Measurements from ENCODE around the gene RAB28.

RAB28 gene

GRCh38 chr4:13528821-13529127 lies 44.6 kb upstream of the RAB28 start:
- TF ChIP-seq, protein P1, sequence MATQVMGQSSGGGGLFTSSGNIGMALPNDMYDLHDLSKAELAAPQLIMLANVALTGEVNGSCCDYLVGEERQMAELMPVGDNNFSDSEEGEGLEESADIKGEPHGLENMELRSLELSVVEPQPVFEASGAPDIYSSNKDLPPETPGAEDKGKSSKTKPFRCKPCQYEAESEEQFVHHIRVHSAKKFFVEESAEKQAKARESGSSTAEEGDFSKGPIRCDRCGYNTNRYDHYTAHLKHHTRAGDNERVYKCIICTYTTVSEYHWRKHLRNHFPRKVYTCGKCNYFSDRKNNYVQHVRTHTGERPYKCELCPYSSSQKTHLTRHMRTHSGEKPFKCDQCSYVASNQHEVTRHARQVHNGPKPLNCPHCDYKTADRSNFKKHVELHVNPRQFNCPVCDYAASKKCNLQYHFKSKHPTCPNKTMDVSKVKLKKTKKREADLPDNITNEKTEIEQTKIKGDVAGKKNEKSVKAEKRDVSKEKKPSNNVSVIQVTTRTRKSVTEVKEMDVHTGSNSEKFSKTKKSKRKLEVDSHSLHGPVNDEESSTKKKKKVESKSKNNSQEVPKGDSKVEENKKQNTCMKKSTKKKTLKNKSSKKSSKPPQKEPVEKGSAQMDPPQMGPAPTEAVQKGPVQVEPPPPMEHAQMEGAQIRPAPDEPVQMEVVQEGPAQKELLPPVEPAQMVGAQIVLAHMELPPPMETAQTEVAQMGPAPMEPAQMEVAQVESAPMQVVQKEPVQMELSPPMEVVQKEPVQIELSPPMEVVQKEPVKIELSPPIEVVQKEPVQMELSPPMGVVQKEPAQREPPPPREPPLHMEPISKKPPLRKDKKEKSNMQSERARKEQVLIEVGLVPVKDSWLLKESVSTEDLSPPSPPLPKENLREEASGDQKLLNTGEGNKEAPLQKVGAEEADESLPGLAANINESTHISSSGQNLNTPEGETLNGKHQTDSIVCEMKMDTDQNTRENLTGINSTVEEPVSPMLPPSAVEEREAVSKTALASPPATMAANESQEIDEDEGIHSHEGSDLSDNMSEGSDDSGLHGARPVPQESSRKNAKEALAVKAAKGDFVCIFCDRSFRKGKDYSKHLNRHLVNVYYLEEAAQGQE (IDR thresholded peaks at IDR 0.05; ENCODE audit: insufficient read depth in 1 of 2, low read depth in 2 of 2, low read length in 2 of 2) = no peak
- TF ChIP-seq TAF1 (IDR thresholded peaks at IDR 0.05; ENCODE audit: borderline replicate concordance, insufficient read depth, low read length) = no peak
- TF ChIP-seq POLR2AphosphoS5 (IDR thresholded peaks at IDR 0.05; ENCODE audit: low read depth, low read length) = no peak
- no peak for TF ChIP-seq FOXP2 (optimal IDR thresholded peaks at IDR 0.05; ENCODE audit: borderline replicate concordance, extremely low read depth, extremely low read length, insufficient read depth)
- no peak for TF ChIP-seq SIN3A (IDR thresholded peaks at IDR 0.05; ENCODE audit: borderline replicate concordance, insufficient read depth, low read length)

DNA sequence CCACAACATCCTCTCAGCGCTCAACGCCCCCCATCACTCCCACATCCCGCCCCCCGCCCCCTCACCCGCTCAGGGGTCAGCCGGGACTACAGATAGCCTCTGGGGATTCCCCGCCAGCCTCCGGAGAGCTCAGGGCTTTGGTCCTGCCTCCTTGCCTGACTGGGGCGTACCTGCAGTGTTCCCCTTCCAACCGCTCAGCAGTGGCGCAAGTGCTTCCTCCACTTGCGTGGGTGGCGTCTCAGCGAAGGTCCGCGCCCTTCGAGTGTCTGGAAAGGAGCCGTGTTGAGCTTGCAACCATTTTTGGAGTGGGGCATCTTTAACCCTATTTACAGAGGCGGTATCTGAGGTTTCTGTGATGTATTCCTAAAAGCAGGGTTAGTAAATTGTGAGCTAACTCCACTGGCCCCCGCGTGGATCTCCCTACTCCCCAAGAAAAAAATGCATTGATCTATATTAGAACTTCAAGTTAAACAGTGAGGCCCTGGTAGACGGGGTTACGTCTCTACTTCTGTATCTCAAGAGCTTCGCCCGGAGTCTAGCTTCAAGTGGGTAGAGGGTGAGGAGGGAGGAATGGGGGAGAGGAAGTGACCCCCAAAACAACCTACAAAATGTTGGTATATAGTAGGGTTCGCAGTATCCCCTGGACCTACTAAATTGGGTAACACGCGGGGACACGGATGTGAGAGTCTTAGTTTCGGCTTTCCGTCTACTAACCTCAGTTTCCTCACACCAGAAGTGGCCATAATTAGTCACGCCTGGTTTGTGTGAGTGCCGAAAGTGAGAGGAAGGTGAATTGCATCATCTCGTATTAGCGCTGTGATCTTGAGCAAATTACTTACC lies 44.1 kb upstream of the RAB28 start:
- no peak for TF ChIP-seq TAF1 (IDR thresholded peaks at IDR 0.05; ENCODE audit: borderline replicate concordance, insufficient read depth, low read length)
- TF ChIP-seq FOXP2 (optimal IDR thresholded peaks at IDR 0.05; ENCODE audit: borderline replicate concordance, extremely low read depth, extremely low read length, insufficient read depth) = no peak
- TF ChIP-seq, protein P1 (IDR thresholded peaks at IDR 0.05; ENCODE audit: insufficient read depth in 1 of 2, low read depth in 2 of 2, low read length in 2 of 2) = no peak
- no peak for TF ChIP-seq POLR2AphosphoS5 (IDR thresholded peaks at IDR 0.05; ENCODE audit: low read depth, low read length)
- TF ChIP-seq SIN3A (IDR thresholded peaks at IDR 0.05; ENCODE audit: borderline replicate concordance, insufficient read depth, low read length) = no peak

DNA sequence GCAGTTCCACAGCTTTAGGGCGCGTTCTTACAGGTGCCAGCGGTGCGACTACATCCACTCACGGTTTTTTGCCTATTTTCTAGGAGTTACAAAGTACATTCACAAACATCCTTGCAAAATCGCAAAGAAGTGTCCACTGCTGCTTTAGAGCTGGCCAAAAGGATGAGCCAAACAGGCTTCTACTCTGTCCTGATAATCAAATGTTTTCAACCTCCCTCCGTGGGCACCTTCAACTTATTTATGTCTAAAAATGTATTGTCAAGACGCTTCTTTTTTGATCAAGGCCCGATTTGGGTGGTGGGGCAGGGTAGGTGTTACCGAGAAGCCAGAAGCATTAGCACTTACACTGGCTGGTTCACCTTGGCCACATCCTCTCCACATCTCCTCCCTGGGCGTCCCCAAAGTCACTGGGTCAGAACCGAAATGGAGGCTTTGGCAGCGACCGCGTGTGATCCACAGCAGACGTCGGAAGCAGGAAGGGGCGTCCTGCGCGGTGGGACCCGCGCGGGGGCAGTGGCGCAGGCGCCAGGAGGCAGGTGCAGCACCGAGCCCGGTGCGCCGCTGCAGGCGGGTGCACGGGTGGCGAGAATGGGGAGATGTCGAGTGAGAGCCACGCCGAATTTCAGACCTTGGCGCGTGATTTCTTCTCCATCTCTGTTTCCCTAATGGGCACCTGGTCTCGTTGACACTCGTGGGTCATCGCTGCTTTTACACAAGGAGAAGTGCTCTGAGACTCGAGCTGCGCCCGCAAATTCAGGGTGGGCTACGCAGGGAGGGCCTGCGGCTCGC lies 43.2 kb upstream of the RAB28 start:
- TF ChIP-seq FOXP2 (optimal IDR thresholded peaks at IDR 0.05; ENCODE audit: borderline replicate concordance, extremely low read depth, extremely low read length, insufficient read depth) (no peak), SIN3A (IDR thresholded peaks at IDR 0.05; ENCODE audit: borderline replicate concordance, insufficient read depth, low read length) (no peak), POLR2AphosphoS5 (IDR thresholded peaks at IDR 0.05; ENCODE audit: low read depth, low read length) (no peak), TAF1 (IDR thresholded peaks at IDR 0.05; ENCODE audit: borderline replicate concordance, insufficient read depth, low read length) (no peak)
- TF ChIP-seq, protein P1 (IDR thresholded peaks at IDR 0.05; ENCODE audit: insufficient read depth in 1 of 2, low read depth in 2 of 2, low read length in 2 of 2) = no peak

GRCh38 chr4:13526658-13527057 lies 42.5 kb upstream of the RAB28 start:
- TF ChIP-seq, protein P1 (IDR thresholded peaks at IDR 0.05; ENCODE audit: insufficient read depth in 1 of 2, low read depth in 2 of 2, low read length in 2 of 2) = no peak
- TF ChIP-seq POLR2AphosphoS5 (IDR thresholded peaks at IDR 0.05; ENCODE audit: low read depth, low read length) (no peak), TAF1 (IDR thresholded peaks at IDR 0.05; ENCODE audit: borderline replicate concordance, insufficient read depth, low read length) (no peak), FOXP2 (optimal IDR thresholded peaks at IDR 0.05; ENCODE audit: borderline replicate concordance, extremely low read depth, extremely low read length, insufficient read depth) (no peak), SIN3A (IDR thresholded peaks at IDR 0.05; ENCODE audit: borderline replicate concordance, insufficient read depth, low read length) (no peak)
